Measurements from ENCODE around the gene EBF4.
A peak's percentile ranks its signal among the peaks of the same experiment; 100 is the strongest.

The EBF4 gene, protein sequence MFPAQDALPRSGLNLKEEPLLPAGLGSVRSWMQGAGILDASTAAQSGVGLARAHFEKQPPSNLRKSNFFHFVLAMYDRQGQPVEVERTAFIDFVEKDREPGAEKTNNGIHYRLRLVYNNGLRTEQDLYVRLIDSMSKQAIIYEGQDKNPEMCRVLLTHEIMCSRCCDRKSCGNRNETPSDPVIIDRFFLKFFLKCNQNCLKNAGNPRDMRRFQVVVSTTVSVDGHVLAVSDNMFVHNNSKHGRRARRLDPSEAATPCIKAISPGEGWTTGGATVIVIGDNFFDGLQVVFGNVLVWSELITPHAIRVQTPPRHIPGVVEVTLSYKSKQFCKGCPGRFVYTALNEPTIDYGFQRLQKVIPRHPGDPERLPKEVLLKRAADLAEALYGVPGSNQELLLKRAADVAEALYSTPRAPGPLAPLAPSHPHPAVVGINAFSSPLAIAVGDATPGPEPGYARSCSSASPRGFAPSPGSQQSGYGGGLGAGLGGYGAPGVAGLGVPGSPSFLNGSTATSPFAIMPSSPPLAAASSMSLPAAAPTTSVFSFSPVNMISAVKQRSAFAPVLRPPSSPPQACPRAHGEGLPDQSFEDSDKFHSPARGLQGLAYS

DNA sequence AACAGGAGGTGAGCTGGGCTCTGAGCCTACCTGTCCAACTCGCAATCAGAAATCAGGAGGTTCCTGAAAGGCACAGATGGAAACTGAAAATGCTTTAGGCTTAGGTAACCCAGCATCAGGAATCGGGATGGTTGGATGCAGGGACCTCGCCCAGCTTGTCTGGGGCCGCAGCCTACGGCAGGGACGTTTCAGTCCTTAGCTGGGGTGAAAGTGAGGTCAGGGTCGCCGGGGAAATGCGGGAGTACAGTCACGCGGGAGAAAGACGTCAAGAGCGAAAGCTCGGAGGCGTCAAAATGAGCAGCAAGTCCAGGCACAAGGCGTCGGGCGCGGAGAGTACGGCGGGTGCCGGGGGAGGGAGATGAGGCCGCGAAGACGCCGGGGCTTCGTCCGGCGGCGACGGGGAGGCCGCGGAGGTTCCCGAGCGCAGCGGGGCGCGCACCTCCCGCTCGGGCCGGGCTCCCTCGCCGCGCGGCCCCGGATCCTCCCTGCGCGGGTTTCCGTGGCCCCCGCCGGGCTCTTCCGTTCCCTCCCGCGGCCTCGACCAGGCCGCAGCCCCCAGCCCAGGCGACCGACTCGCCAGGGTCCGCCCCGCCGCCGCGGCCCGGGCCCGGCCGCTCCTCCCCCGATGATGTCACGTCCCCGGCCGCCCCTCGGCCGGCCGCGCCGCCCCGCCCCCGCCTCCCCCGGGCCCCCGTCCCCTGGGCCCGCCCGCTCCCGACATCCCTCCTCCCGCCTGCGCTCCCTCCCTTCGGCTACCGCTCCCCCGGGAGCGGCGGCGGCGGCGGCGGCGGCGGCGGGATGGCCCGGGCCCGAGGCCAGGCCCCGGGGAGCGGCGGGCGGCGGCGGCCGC, at the start of gene EBF4:
Gene EBF4 (plus strand): TSS at position 745 of the 850 bp plus-strand sequence. CDS start 866 bp downstream, outside the sequence.
- peak; percentile 19 to 21 for DNase-seq
- TF ChIP-seq GATA1 (IDR thresholded peaks at IDR 0.05; ENCODE audit: low read depth, low read length) (no peak), POLR2A (IDR thresholded peaks at IDR 0.05; ENCODE audit: low read length) (no peak)

DNA sequence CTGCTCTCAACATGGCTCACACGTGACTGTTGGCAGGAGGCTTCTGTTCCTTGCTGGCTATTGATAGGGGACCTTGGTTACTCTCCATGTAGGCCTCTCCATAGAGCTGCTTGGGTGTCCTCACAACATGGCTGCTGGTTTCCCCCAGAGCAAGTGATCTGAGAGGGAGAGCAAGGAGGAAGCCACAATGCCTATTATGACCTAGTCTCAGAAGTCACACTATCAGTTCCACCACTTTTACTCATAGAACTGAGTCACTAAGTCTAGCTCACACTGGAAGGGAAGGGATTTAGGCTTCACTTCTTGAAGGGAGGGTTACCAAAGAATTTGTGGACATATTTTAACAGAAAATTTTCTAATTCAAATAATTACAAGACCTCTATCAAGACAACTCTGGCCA, 48.9 kb upstream of the EBF4 start:
- DNase-seq = no peak
- no peak for TF ChIP-seq GATA1 (IDR thresholded peaks at IDR 0.05; ENCODE audit: low read depth, low read length)
- no peak for TF ChIP-seq POLR2A (IDR thresholded peaks at IDR 0.05; ENCODE audit: low read length)

DNA sequence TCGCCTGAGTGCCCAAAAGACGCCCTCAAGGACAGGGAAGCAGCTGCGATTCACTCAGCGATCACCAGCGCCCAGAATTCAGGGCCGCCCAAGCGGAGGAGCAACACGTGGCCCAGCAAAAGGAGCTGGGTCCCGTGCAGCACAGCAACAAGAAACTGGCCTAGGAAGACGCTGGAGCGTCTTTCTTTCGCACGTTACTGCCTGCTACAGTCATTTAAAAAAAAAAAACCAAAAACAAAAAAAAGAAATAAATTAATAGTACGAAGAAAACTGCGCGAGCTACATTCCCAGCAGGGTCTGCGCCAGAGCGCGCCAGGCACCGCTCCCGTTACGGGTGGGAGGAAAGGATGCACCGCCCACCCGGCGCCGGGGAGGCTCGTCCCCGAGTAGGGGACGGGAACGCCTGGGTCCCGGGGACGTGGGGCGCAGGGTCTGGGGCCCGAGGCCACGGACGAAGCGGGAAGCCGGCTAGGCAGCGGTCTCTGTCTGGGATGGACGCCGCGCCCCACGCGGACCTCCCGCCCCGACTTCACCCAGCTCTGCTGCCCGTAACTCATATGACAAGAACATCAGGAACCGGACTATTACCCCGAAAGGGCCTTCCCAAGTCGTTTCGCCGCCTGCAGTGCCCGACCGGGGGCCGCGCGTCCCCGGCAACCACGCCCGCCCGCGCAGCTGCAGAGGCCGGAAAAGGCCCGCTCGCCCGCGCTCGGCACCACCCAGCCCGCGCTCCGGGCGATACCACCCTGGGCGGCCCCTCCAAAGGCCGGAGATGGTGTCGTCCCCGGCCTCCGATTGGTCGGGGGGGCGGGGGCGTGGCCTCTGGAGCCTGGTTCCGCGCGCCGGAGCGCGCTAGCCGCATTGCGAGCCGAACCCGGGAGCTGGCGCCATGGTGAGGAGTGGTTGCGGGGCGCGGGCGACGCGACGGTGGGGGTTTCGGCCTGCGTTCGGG, 40.5 kb upstream of the EBF4 start, which contains the start of gene NOP56:
Gene NOP56 (plus strand): TSS at position 861 of the 952 bp plus-strand sequence. CDS start 29 bp downstream, at position 890.
- TF ChIP-seq POLR2A (IDR thresholded peaks at IDR 0.05; ENCODE audit: low read length) (peak; percentile 90), GATA1 (IDR thresholded peaks at IDR 0.05; ENCODE audit: low read depth, low read length) (no peak)
- peak; percentile 96 to 97 for DNase-seq

DNA sequence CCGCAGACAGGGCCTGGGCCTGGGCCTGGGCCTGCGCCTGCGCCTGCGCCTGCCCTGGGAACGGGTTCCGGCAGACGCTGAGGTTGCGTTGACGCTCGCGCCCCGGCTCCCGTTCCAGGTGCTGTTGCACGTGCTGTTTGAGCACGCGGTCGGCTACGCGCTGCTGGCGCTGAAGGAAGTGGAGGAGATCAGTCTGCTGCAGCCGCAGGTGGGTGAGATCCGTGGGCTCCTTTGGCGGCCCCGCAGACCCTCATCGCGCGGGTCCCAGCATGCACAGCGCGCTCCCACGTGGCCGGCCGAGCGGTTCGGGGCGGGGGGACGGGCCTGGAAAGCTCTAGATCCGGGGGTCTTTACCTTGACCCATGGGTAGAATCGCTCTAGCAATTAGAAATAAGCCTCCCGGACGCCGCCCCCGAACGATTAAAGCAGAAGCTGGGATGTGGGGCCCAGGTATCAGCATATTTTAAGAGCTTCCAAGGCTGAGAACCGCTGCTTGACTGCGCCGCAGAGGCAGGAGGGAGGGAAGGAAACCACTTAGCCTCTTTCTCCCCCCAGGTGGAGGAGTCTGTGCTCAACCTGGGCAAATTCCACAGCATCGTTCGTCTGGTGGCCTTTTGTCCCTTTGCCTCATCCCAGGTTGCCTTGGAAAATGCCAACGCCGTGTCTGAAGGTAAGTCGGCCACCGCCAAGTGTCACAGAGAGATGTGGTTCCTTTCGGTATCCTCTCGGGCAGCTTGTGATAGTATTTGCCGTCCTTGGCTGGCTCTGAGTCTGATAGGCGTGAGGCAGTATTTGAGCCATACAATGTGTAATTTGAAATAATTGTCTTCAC, 39.6 kb upstream of the EBF4 start:
- TF ChIP-seq POLR2A (IDR thresholded peaks at IDR 0.05; ENCODE audit: low read length) (peak; percentile 69), GATA1 (IDR thresholded peaks at IDR 0.05; ENCODE audit: low read depth, low read length) (no peak)
- DNase-seq = peak; percentile 52 to 65

DNA sequence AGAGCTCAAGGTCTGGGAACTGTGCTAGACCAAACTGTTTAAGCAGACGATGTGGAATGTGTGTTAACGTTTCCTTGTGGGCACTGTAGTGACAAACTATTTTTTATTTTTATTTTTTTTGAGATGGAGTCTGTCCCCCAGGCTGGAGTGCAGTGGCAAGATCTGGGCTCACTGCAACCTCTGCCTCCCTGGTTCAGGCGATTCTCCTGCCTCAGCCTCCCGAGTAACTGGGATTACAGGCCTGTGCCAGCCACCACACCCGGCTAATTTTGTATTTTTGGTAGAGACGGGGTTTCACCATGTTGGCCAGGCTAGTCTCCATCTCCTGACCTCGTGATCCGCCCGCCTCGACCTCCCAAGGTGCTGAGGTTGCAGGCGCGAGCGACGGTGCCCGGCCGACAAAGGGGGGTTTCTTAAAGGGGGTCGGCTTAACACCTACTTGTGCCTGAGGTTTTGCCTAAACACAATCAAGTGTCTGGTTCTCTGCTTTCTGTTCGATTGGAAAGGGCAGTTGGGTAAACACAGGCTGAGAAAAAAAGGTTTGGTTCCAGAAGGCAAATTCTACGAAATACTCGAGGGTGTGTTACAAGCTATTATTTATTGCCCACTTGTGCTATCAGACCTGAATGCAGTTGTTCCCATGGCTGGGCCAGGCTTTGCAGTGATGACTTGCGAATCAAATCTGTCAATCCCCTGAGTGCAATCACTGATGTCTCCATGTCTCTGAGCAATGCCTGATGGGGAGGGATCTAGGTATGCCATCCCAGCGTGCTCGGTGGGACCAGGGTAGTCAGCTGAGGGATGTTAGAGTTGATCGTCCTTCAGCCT, 38.8 kb upstream of the EBF4 start:
- DNase-seq = peak; percentile 33 to 40

DNA sequence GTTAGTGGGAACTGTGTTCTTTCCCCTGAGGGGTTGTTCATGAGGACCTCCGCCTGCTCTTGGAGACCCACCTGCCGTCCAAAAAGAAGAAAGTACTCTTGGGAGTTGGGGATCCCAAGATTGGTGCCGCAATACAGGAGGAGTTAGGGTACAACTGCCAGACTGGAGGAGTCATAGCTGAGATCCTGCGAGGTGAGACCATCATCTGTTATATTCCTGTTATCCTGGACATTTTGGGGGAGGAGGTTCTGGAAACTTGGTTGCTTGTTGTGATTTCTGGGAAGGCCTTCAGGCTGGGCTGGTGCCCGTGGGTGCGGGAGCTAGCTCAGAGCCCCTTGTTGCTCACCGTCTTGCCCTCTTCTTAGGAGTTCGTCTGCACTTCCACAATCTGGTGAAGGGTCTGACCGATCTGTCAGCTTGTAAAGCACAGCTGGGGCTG, 38.2 kb upstream of the EBF4 start:
- TF ChIP-seq POLR2A (IDR thresholded peaks at IDR 0.05; ENCODE audit: low read length) = no peak
- TF ChIP-seq GATA1 (IDR thresholded peaks at IDR 0.05; ENCODE audit: low read depth, low read length) = no peak
- DNase-seq = no peak

More for the DNA sequence above, 38.8 kb upstream of the EBF4 start:
- no peak for TF ChIP-seq GATA1 (IDR thresholded peaks at IDR 0.05; ENCODE audit: low read depth, low read length)
- TF ChIP-seq POLR2A (IDR thresholded peaks at IDR 0.05; ENCODE audit: low read length) = no peak

DNA sequence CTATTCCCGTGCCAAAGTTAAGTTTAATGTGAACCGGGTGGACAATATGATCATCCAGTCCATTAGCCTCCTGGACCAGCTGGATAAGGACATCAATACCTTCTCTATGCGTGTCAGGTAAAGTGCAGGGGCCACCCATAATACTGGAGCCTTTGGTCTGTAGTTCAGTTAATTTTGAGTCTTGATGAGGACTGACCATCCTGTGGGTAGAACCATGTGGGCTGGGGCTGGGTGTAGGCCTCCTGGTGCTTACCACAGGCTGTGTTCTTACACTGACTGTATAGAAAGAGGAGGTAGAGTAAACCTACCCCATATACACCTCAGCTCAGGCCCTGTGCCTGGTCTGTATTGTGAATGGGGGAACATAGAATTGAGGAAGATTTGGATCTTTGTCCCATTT, 37.7 kb upstream of the EBF4 start:
- no peak for DNase-seq
- no peak for TF ChIP-seq POLR2A (IDR thresholded peaks at IDR 0.05; ENCODE audit: low read length)
- TF ChIP-seq GATA1 (IDR thresholded peaks at IDR 0.05; ENCODE audit: low read depth, low read length) = no peak

DNA sequence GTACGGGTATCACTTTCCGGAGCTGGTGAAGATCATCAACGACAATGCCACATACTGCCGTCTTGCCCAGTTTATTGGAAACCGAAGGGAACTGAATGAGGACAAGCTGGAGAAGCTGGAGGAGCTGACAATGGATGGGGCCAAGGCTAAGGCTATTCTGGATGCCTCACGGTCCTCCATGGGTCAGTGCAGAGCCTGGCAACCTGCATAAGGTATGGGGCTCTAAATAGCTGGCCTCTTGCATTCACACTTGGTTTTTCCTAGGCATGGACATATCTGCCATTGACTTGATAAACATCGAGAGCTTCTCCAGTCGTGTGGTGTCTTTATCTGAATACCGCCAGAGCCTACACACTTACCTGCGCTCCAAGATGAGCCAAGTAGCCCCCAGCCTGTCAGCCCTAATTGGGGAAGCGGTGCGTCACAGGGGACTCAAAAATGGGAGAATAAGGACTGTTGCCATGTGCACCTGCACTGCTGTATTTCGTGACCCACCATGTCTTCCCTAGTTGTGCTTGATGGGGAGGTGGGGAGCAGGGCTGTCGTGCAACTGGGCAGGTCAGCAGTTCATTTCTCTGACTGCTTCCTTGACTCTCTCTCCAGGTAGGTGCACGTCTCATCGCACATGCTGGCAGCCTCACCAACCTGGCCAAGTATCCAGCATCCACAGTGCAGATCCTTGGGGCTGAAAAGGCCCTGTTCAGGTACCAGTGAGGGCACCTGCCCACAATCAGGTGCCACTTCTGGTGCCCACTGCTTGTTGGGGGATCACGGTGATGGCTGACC, 37.1 kb upstream of the EBF4 start:
- no peak for DNase-seq
- TF ChIP-seq POLR2A (IDR thresholded peaks at IDR 0.05; ENCODE audit: low read length) (no peak), GATA1 (IDR thresholded peaks at IDR 0.05; ENCODE audit: low read depth, low read length) (no peak)

DNA sequence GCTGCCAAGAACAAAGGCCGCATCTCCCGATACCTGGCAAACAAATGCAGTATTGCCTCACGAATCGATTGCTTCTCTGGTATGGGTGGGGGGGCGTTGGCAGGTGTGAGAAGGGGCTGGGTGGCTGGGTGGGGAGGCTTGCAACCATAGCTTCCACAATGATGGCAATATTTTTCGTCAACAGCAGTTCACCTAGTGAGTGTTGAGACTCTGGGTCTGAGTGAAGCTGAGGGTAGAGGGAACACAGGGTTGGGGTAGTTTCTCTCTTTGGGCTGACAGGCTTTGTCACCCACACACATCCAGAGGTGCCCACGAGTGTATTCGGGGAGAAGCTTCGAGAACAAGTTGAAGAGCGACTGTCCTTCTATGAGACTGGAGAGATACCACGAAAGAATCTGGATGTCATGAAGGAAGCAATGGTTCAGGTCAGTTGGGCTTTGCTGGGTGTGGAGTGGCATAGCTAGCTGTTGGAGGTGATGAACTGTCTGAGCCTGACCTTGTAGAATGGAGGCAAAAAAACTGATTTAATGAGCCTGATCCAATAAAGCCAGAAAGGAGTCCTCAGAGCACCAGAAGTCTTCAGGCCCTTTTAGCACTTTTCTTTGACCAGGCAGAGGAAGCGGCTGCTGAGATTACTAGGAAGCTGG, 36.0 kb upstream of the EBF4 start:
- DNase-seq = no peak
- TF ChIP-seq POLR2A (IDR thresholded peaks at IDR 0.05; ENCODE audit: low read length) (no peak), GATA1 (IDR thresholded peaks at IDR 0.05; ENCODE audit: low read depth, low read length) (no peak)

DNA sequence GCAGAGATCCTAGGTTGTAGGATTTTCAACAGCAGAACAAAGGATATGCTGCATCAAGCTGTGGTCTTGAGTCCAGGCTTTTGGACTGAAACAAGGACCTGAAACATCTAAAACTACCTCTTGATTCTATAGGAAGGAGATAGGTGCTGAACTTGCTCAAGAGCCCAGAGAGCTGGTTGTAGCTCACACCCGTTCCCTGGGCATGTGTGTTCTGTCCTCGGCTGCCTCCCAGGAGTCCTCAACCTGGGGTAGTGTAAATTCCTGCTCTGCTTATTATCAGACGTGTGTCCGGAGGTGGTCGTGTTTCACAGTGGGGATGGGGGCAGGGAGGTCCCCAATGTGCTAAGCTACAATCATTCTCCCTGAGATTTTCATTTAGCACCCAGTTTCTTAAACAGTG, 35.3 kb upstream of the EBF4 start:
- no peak for TF ChIP-seq GATA1 (IDR thresholded peaks at IDR 0.05; ENCODE audit: low read depth, low read length)
- no peak for TF ChIP-seq POLR2A (IDR thresholded peaks at IDR 0.05; ENCODE audit: low read length)
- DNase-seq = no peak
